Measurements from ENCODE around the gene KIAA0825.

KIAA0825 gene

GRCh38 chr5:94243612-94244011 lies 374.8 kb downstream of the KIAA0825 start:
- DNase-seq (ENCODE audit: low read depth), result no peak

- no peak for DNase-seq (ENCODE audit: low read depth)
Measured at GRCh38 chr5:94240993-94241651, 377.3 kb downstream of the KIAA0825 start.

- no peak for DNase-seq (ENCODE audit: low read depth)
Measured at GRCh38 chr5:94240596-94240992, 377.8 kb downstream of the KIAA0825 start.

GRCh38 chr5:94240134-94240533 lies 378.3 kb downstream of the KIAA0825 start:
- no peak for DNase-seq (ENCODE audit: low read depth)

- no peak for DNase-seq (ENCODE audit: low read depth)
Measured at GRCh38 chr5:94239266-94239665, 379.1 kb downstream of the KIAA0825 start.

GRCh38 chr5:94234987-94235386 lies 383.4 kb downstream of the KIAA0825 start:
- DNase-seq (ENCODE audit: low read depth), result no peak

- DNase-seq (ENCODE audit: low read depth), result no peak
Measured at GRCh38 chr5:94228791-94229190, 389.6 kb downstream of the KIAA0825 start.

- no peak for DNase-seq (ENCODE audit: low read depth)
Measured at GRCh38 chr5:94223235-94223634, 395.2 kb downstream of the KIAA0825 start.

GRCh38 chr5:94218374-94218773 lies 400.0 kb downstream of the KIAA0825 start:
- DNase-seq (ENCODE audit: low read depth), result no peak

- no peak for DNase-seq (ENCODE audit: low read depth)
Measured at GRCh38 chr5:94217745-94218144, 400.7 kb downstream of the KIAA0825 start.

- DNase-seq (ENCODE audit: low read depth), result no peak
Measured at GRCh38 chr5:94217216-94217615, 401.2 kb downstream of the KIAA0825 start.

- no peak for DNase-seq (ENCODE audit: low read depth)
Measured at GRCh38 chr5:94212476-94212875, 405.9 kb downstream of the KIAA0825 start.

- no peak for DNase-seq (ENCODE audit: low read depth)
Measured at GRCh38 chr5:94209774-94210355, 408.5 kb downstream of the KIAA0825 start.

- DNase-seq (ENCODE audit: low read depth), result no peak
Measured at GRCh38 chr5:94209272-94209671, 409.1 kb downstream of the KIAA0825 start.

GRCh38 chr5:94199566-94199965 lies 418.8 kb downstream of the KIAA0825 start:
- no peak for DNase-seq (ENCODE audit: low read depth)

GRCh38 chr5:94197970-94198369 lies 420.4 kb downstream of the KIAA0825 start:
- DNase-seq (ENCODE audit: low read depth), result no peak

GRCh38 chr5:94196953-94197352 lies 421.5 kb downstream of the KIAA0825 start:
- DNase-seq (ENCODE audit: low read depth), result no peak

- DNase-seq (ENCODE audit: low read depth), result no peak
Measured at GRCh38 chr5:94192658-94193391, 425.6 kb downstream of the KIAA0825 start.

GRCh38 chr5:94191604-94192003 lies 426.8 kb downstream of the KIAA0825 start:
- no peak for DNase-seq (ENCODE audit: low read depth)

GRCh38 chr5:94188725-94189124 lies 429.7 kb downstream of the KIAA0825 start:
- no peak for DNase-seq (ENCODE audit: low read depth)

- no peak for DNase-seq (ENCODE audit: low read depth)
Measured at GRCh38 chr5:94184870-94185269, 433.5 kb downstream of the KIAA0825 start.

- no peak for DNase-seq (ENCODE audit: low read depth)
Measured at GRCh38 chr5:94181895-94182294, 436.5 kb downstream of the KIAA0825 start.

- no peak for DNase-seq (ENCODE audit: low read depth)
Measured at GRCh38 chr5:94180761-94181160, 437.6 kb downstream of the KIAA0825 start.

Measured in stimulated activated CD8-positive, alpha-beta memory T cell treated with anti-CD3 and anti-CD28 coated beads, Interleukin-4, amount 100 ng/mL, for 24 hours (primary cell).